Gastrocnemius medialis (tissue), 4 donors: ENCODE measurements around the gene ARHGEF11.
A peak's percentile ranks its signal among the peaks of the same experiment; 100 is the strongest.

Source experiments
- POLR2A ChIP-seq, 2 donors: fragments of 450-650 bp; IDR thresholded peaks; one replicate each; pipeline ENCODE4 v1.6.1; 2017; ENCODE audit warnings: antibody characterized with exemption in 2 of 2, mild to moderate bottlenecking in 2 of 2, moderate library complexity in 2 of 2
- TF ChIP-seq, protein P1 (sequence below), 5 experiments: fragments of 450-650 bp in 3 of 5; fragments of 200-600 bp in 2 of 5; sonication (generic) in 2 of 5; IDR thresholded peaks in 4 of 5; conservative IDR thresholded peaks in 1 of 5; 1 replicate in 4 of 5; 2 replicates in 1 of 5; pipeline ENCODE4 v1.5.1; 2016 to 2019; ENCODE audit warnings: antibody characterized with exemption in 5 of 5, mild to moderate bottlenecking in 3 of 5, moderate library complexity in 3 of 5

- TF ChIP-seq, protein P1, sequence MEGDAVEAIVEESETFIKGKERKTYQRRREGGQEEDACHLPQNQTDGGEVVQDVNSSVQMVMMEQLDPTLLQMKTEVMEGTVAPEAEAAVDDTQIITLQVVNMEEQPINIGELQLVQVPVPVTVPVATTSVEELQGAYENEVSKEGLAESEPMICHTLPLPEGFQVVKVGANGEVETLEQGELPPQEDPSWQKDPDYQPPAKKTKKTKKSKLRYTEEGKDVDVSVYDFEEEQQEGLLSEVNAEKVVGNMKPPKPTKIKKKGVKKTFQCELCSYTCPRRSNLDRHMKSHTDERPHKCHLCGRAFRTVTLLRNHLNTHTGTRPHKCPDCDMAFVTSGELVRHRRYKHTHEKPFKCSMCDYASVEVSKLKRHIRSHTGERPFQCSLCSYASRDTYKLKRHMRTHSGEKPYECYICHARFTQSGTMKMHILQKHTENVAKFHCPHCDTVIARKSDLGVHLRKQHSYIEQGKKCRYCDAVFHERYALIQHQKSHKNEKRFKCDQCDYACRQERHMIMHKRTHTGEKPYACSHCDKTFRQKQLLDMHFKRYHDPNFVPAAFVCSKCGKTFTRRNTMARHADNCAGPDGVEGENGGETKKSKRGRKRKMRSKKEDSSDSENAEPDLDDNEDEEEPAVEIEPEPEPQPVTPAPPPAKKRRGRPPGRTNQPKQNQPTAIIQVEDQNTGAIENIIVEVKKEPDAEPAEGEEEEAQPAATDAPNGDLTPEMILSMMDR (IDR thresholded peaks at IDR 0.05 in 4 of 5, conservative IDR thresholded peaks at IDR 0.05 in 1 of 5) = peak; percentile 58 to 89 (median 71)
- TF ChIP-seq POLR2A (IDR thresholded peaks at IDR 0.05) = no peak
These were observed 153.1 kb downstream of the ARHGEF11 start for GRCh38 chr1:156892190-156893047.
